HEK293 (cell line): Measurements from ENCODE around the gene TMEM130.

Source experiments
- CTCF ChIA-PET: fragments of 350-600 bp; formaldehyde crosslinking; extraction: SDS; loops from one replicate; lab custom pipeline; 2021; ENCODE audit warnings: antibody characterized with exemption; lab: Yijun Ruan, JAX
- POLR2A ChIA-PET: fragments of 300-600 bp; formaldehyde crosslinking; extraction: SDS; loops from one replicate; lab custom pipeline; 2020; ENCODE audit warnings: antibody characterized with exemption, inconsistent platforms; lab: Yijun Ruan, JAX
- H3K27ac ChIP-seq: fragments of 200-500 bp; sonication (Bioruptor generic); 2 replicates; pipeline ENCODE4 v1.5.1; 2014; ENCODE audit warnings: low read depth, low read length, control low read depth, inconsistent platforms; ENCODE audit errors: extremely low read depth
- H3K36me3 ChIP-seq, 2 experiments: fragments of 200-500 bp in 1 of 2; sonication (Bioruptor generic) in 1 of 2; 1 replicate in 1 of 2; 2 replicates in 1 of 2; pipeline ENCODE4 v1.5.1; 2014 to 2017; ENCODE audit warnings: inconsistent platforms in 2 of 2, low read length in 2 of 2; ENCODE audit not compliant: control insufficient read depth in 2 of 2, insufficient read depth in 1 of 2
- H3K4me1 ChIP-seq: fragments of 200-500 bp; sonication (Bioruptor generic); 2 replicates; pipeline ENCODE4 v1.5.1; 2014; ENCODE audit warnings: mild to moderate bottlenecking, low read length, inconsistent platforms; ENCODE audit not compliant: control insufficient read depth, insufficient read depth
- H3K4me3 ChIP-seq: 2 replicates; pipeline ENCODE4 v1.5.1; 2011; ENCODE audit warnings: low read depth, mild to moderate bottlenecking, control low read depth, low read length, moderate library complexity
- H3K9me3 ChIP-seq: fragments of 200-500 bp; sonication (Bioruptor generic); 2 replicates; pipeline ENCODE4 v1.5.1; 2014; ENCODE audit warnings: low read depth, low read length, inconsistent platforms; ENCODE audit not compliant: control insufficient read depth, insufficient read depth
- GFI1B ChIP-seq: fragments of 450-650 bp; formaldehyde crosslinking; IDR thresholded peaks from 2 replicates; pipeline ENCODE4 v1.5.1; 2016; ENCODE audit warnings: missing biosample characterization, missing genetic modification characterization
- HOXC10 ChIP-seq: sonication (generic); formaldehyde crosslinking; IDR thresholded peaks from 2 replicates; pipeline ENCODE4 v1.8.1; 2023; ENCODE audit warnings: mild to moderate bottlenecking, missing genetic modification reagents
- IKZF3 ChIP-seq: fragments of 450-650 bp; IDR thresholded peaks from 2 replicates; pipeline ENCODE4 v1.5.0; 2018; ENCODE audit warnings: missing biosample characterization, mild to moderate bottlenecking, missing genetic modification characterization, moderate library complexity
- KLF7 ChIP-seq: fragments of 450-650 bp; formaldehyde crosslinking; IDR thresholded peaks from 2 replicates; pipeline ENCODE4 v1.5.1; 2016; ENCODE audit warnings: missing biosample characterization, missing genetic modification characterization, borderline replicate concordance
- MYNN ChIP-seq: fragments of 450-650 bp; formaldehyde crosslinking; IDR thresholded peaks from 2 replicates; pipeline ENCODE4 v1.5.1; 2016; ENCODE audit warnings: missing biosample characterization, missing genetic modification characterization, borderline replicate concordance
- ZBTB20 ChIP-seq: fragments of 450-650 bp; formaldehyde crosslinking; IDR thresholded peaks from 2 replicates; pipeline ENCODE4 v1.5.1; 2016; ENCODE audit warnings: missing biosample characterization, missing genetic modification characterization
- ZNF223 ChIP-seq: fragments of 450-650 bp; formaldehyde crosslinking; IDR thresholded peaks from 2 replicates; pipeline ENCODE4 v1.5.1; 2016; ENCODE audit warnings: missing biosample characterization, missing genetic modification characterization
- ZNF24 ChIP-seq: fragments of 450-650 bp; formaldehyde crosslinking; IDR thresholded peaks from 2 replicates; pipeline ENCODE4 v1.5.1; 2016; ENCODE audit warnings: missing biosample characterization, missing genetic modification characterization
- ZNF48 ChIP-seq: fragments of 450-650 bp; formaldehyde crosslinking; IDR thresholded peaks from 2 replicates; pipeline ENCODE4 v1.5.1; 2016; ENCODE audit warnings: missing biosample characterization, missing genetic modification characterization
- ZNF529 ChIP-seq: fragments of 450-650 bp; formaldehyde crosslinking; IDR thresholded peaks from 2 replicates; pipeline ENCODE4 v1.5.1; 2017; ENCODE audit warnings: missing genetic modification characterization, missing biosample characterization; ENCODE audit not compliant: insufficient replicate concordance
- ZNF560 ChIP-seq: fragments of 450-650 bp; formaldehyde crosslinking; IDR thresholded peaks from 2 replicates; pipeline ENCODE4 v1.5.1; 2017; ENCODE audit warnings: missing biosample characterization, missing genetic modification characterization, borderline replicate concordance
- ZNF658 ChIP-seq: fragments of 450-650 bp; formaldehyde crosslinking; IDR thresholded peaks from 2 replicates; pipeline ENCODE4; 2016; ENCODE audit warnings: missing biosample characterization, missing genetic modification characterization
- ZNF768 ChIP-seq: fragments of 450-650 bp; formaldehyde crosslinking; IDR thresholded peaks from 2 replicates; pipeline ENCODE4 v1.5.1; 2018; ENCODE audit warnings: missing biosample characterization, mild to moderate bottlenecking, missing genetic modification characterization
- ZNF830 ChIP-seq: fragments of 450-650 bp; IDR thresholded peaks from 2 replicates; pipeline ENCODE4 v1.5.0; 2018; ENCODE audit warnings: missing biosample characterization, missing genetic modification characterization, low read depth, mild to moderate bottlenecking, moderate library complexity
- TF ChIP-seq, protein P1 (sequence below): sonication (generic); formaldehyde crosslinking; IDR thresholded peaks from 2 replicates; pipeline ENCODE4 v1.8.1; 2022; ENCODE audit warnings: mild to moderate bottlenecking, moderate library complexity, missing genetic modification reagents
- TF ChIP-seq, protein P2 (sequence below): fragments of 450-650 bp; formaldehyde crosslinking; IDR thresholded peaks from 2 replicates; pipeline ENCODE4 v1.5.1; 2016; ENCODE audit warnings: missing biosample characterization, missing genetic modification characterization
- TF ChIP-seq, protein P3 (sequence below): fragments of 450-650 bp; formaldehyde crosslinking; conservative IDR thresholded peaks from 2 replicates; pipeline ENCODE4 v1.5.1; 2016; ENCODE audit warnings: low read depth, missing biosample characterization, missing genetic modification characterization
- TF ChIP-seq, protein P4 (sequence below): fragments of 450-650 bp; formaldehyde crosslinking; IDR thresholded peaks from 2 replicates; pipeline ENCODE4 v1.5.1; 2016; ENCODE audit warnings: missing biosample characterization, missing genetic modification characterization
- TF ChIP-seq, protein P5 (sequence below): fragments of 450-650 bp; formaldehyde crosslinking; IDR thresholded peaks from 2 replicates; pipeline ENCODE4 v1.5.1; 2016; ENCODE audit warnings: missing biosample characterization, missing genetic modification characterization

TMEM130 gene, protein sequence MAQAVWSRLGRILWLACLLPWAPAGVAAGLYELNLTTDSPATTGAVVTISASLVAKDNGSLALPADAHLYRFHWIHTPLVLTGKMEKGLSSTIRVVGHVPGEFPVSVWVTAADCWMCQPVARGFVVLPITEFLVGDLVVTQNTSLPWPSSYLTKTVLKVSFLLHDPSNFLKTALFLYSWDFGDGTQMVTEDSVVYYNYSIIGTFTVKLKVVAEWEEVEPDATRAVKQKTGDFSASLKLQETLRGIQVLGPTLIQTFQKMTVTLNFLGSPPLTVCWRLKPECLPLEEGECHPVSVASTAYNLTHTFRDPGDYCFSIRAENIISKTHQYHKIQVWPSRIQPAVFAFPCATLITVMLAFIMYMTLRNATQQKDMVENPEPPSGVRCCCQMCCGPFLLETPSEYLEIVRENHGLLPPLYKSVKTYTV

DNA sequence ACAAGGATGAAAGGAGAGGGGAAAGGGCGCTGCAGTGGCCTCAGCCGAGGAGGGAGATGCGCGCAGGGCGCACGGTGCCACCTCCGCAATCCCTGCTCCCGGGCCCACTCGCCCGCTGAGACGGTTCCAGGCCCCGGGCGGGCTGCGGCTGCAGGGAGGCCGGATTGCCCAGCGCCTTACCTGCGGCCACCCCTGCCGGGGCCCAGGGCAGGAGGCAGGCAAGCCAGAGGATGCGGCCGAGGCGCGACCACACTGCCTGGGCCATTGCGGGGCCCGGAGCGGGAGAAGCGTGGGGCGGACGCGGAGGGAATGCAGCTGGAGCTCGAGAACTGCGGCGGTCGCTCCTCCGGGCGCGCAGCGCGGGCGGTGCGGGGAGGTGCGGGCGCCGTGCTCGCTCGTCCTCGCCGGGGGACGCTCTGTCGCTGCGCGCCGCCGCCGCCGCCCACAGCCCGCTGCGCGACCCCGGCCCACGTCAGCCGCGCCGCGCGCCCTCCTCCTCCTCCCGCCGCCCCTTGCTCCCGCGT is at the start of gene TMEM130:
Gene TMEM130 (minus strand): TSS at position 418 of the 524 bp plus-strand sequence. CDS start 153 bp downstream, at position 265.
- Histone ChIP-seq H3K4me3 (peak within 1 kb of the TSS; percentile 49), H3K4me1 (peaks cover 3% of the 10 kb centered on the region; the same call in 1 of the 2 replicates), H3K27ac (peak within 1 kb of the TSS; percentile 37; the same call in 1 of the 2 replicates), H3K36me3 (no peaks in the 10 kb centered on the region), H3K9me3 (no peaks in the 10 kb centered on the region)
- ChIA-PET POLR2A (no interaction called here), CTCF (interaction anchor here (0.6 to 1.0 kb wide), 2 partner anchors 9 to 17 kb away, joined by 3 to 4 read pairs; partner anchors contain the start of gene TRRAP)
- TF ChIP-seq ZNF768 (tag by site-specific recombination) = no peak
- TF ChIP-seq, protein P1, sequence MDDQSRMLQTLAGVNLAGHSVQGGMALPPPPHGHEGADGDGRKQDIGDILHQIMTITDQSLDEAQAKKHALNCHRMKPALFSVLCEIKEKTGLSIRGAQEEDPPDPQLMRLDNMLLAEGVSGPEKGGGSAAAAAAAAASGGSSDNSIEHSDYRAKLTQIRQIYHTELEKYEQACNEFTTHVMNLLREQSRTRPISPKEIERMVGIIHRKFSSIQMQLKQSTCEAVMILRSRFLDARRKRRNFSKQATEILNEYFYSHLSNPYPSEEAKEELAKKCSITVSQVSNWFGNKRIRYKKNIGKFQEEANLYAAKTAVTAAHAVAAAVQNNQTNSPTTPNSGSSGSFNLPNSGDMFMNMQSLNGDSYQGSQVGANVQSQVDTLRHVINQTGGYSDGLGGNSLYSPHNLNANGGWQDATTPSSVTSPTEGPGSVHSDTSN (CRISPR knock-in tag) = no peak
- TF ChIP-seq IKZF3 (tag by site-specific recombination) = no peak
- TF ChIP-seq ZBTB20 = peak; percentile 75
- TF ChIP-seq ZNF658 (tag by site-specific recombination) = no peak

DNA sequence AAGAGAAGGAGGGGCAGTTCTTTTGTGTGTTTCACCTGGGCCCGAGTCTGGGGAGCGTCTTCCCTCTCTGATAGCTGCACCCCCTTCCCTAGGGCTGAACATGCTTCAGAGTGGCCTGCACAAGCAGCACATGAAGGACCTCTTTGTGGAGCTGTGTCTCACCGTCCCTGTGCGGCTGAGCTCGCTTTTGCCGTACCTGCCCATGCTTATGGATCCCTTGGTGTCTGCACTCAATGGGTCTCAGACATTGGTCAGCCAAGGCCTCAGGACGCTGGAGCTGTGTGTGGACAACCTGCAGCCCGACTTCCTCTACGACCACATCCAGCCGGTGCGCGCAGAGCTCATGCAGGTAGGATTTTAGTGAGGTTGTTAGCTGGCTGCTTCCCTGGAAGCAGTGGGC is 47.5 kb upstream of the TMEM130 start:
- CTCF ChIA-PET = no interaction called here

More for the DNA sequence above, 47.5 kb upstream of the TMEM130 start:
- Histone ChIP-seq H3K9me3 (no peaks in the 10 kb centered on the region), H3K27ac (no peak overlapping the region), H3K36me3 (peaks cover 73 to 90% of the 10 kb centered on the region in 2 experiments), H3K4me1 (no peaks in the 10 kb centered on the region), H3K4me3 (no peak overlapping the region)
- POLR2A ChIA-PET = no interaction called here
- TF ChIP-seq ZNF24 (tag by site-specific recombination) (no peak), MYNN (tag by site-specific recombination) (no peak), HOXC10 (no peak), KLF7 (tag by site-specific recombination) (no peak), ZNF529 (tag by site-specific recombination) (no peak), GFI1B (tag by site-specific recombination) (no peak), ZNF48 (no peak), ZNF830 (tag by site-specific recombination) (no peak), ZNF223 (tag by site-specific recombination) (no peak), ZNF560 (no peak)
- TF ChIP-seq, protein P2, sequence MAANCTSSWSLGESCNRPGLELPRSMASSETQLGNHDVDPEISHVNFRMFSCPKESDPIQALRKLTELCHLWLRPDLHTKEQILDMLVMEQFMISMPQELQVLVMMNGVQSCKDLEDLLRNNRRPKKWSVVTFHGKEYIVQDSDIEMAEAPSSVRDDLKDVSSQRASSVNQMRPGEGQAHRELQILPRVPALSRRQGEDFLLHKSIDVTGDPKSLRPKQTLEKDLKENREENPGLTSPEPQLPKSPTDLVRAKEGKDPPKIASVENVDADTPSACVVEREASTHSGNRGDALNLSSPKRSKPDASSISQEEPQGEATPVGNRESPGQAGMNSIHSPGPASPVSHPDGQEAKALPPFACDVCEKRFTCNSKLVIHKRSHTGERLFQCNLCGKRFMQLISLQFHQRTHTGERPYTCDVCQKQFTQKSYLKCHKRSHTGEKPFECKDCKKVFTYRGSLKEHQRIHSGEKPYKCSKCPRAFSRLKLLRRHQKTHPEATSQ (tag by site-specific recombination) = no peak
- TF ChIP-seq, protein P3, sequence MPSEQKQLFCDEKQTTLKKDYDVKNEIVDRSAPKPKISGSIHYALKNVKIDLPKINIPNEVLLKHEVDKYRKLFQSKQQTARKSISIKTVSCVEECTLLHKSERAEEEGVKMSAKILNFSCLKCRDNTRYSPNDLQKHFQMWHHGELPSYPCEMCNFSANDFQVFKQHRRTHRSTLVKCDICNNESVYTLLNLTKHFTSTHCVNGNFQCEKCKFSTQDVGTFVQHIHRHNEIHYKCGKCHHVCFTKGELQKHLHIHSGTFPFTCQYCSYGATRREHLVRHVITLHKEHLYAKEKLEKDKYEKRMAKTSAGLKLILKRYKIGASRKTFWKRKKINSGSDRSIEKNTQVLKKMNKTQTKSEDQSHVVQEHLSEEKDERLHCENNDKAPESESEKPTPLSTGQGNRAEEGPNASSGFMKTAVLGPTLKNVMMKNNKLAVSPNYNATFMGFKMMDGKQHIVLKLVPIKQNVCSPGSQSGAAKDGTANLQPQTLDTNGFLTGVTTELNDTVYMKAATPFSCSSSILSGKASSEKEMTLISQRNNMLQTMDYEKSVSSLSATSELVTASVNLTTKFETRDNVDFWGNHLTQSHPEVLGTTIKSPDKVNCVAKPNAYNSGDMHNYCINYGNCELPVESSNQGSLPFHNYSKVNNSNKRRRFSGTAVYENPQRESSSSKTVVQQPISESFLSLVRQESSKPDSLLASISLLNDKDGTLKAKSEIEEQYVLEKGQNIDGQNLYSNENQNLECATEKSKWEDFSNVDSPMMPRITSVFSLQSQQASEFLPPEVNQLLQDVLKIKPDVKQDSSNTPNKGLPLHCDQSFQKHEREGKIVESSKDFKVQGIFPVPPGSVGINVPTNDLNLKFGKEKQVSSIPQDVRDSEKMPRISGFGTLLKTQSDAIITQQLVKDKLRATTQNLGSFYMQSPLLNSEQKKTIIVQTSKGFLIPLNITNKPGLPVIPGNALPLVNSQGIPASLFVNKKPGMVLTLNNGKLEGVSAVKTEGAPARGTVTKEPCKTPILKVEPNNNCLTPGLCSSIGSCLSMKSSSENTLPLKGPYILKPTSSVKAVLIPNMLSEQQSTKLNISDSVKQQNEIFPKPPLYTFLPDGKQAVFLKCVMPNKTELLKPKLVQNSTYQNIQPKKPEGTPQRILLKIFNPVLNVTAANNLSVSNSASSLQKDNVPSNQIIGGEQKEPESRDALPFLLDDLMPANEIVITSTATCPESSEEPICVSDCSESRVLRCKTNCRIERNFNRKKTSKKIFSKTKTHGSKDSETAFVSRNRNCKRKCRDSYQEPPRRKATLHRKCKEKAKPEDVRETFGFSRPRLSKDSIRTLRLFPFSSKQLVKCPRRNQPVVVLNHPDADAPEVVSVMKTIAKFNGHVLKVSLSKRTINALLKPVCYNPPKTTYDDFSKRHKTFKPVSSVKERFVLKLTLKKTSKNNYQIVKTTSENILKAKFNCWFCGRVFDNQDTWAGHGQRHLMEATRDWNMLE (tag by site-specific recombination) = no peak
- TF ChIP-seq, protein P4, sequence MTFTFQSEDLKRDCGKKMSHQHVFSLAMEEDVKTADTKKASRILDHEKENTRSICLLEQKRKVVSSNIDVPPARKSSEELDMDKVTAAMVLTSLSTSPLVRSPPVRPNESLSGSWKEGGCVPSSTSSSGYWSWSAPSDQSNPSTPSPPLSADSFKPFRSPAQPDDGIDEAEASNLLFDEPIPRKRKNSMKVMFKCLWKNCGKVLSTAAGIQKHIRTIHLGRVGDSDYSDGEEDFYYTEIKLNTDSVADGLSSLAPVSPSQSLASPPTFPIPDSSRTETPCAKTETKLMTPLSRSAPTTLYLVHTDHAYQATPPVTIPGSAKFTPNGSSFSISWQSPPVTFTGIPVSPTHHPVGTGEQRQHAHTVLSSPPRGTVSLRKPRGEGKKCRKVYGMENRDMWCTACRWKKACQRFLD (tag by site-specific recombination) = no peak
- TF ChIP-seq, protein P5, sequence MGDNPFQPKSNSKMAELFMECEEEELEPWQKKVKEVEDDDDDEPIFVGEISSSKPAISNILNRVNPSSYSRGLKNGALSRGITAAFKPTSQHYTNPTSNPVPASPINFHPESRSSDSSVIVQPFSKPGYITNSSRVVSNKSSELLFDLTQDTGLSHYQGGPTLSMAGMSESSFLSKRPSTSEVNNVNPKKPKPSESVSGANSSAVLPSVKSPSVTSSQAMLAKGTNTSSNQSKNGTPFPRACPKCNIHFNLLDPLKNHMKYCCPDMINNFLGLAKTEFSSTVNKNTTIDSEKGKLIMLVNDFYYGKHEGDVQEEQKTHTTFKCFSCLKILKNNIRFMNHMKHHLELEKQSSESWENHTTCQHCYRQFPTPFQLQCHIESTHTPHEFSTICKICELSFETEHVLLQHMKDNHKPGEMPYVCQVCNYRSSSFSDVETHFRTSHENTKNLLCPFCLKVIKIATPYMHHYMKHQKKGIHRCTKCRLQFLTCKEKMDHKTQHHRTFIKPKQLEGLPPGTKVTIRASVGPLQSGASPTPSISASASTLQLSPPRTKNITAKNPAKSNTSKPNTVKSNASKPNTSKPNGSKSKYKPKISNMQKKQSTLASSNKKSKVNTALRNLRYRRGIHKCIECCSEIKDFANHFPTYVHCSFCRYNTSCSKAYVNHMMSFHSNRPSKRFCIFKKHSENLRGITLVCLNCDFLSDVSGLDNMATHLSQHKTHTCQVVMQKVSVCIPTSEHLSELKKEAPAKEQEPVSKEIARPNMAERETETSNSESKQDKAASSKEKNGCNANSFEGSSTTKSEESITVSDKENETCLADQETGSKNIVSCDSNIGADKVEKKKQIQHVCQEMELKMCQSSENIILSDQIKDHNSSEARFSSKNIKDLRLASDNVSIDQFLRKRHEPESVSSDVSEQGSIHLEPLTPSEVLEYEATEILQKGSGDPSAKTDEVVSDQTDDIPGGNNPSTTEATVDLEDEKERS (tag by site-specific recombination) = no peak
- TF ChIP-seq, all 188 proteins: peak for 0
